Measurements from ENCODE around the gene FMNL2.

Gene FMNL2

GRCh38 chr2:152532241-152532640, 197.3 kb downstream of the FMNL2 start:
- DNase-seq, result no peak

GRCh38 chr2:152534460-152535135, 199.6 kb downstream of the FMNL2 start:
- no peak for DNase-seq

- DNase-seq, result no peak
Observed at GRCh38 chr2:152537081-152537651, 202.2 kb downstream of the FMNL2 start.

GRCh38 chr2:152539424-152539823, 204.4 kb downstream of the FMNL2 start:
- DNase-seq, result no peak

GRCh38 chr2:152541712-152542111, 206.7 kb downstream of the FMNL2 start:
- DNase-seq, result no peak

- no peak for DNase-seq
Observed at GRCh38 chr2:152542337-152542994, 207.5 kb downstream of the FMNL2 start.

- no peak for DNase-seq
Observed at GRCh38 chr2:152542995-152543481, 208.1 kb downstream of the FMNL2 start.

- DNase-seq, result no peak
Observed at GRCh38 chr2:152543717-152544116, 208.7 kb downstream of the FMNL2 start.

- DNase-seq, result no peak
Observed at GRCh38 chr2:152544638-152545037, 209.7 kb downstream of the FMNL2 start.

- no peak for DNase-seq
Observed at GRCh38 chr2:152546230-152546837, 211.4 kb downstream of the FMNL2 start.

GRCh38 chr2:152548111-152548875, 213.3 kb downstream of the FMNL2 start:
- no peak for DNase-seq

- DNase-seq, result no peak
Observed at GRCh38 chr2:152548996-152549395, 214.0 kb downstream of the FMNL2 start.

GRCh38 chr2:152549423-152549822, 214.4 kb downstream of the FMNL2 start:
- DNase-seq, result no peak

- DNase-seq, result no peak
Observed at GRCh38 chr2:152550386-152550785, 215.4 kb downstream of the FMNL2 start.

- no peak for DNase-seq
Observed at GRCh38 chr2:152552888-152553287, 217.9 kb downstream of the FMNL2 start.

- no peak for DNase-seq
Observed at GRCh38 chr2:152553518-152553917, 218.5 kb downstream of the FMNL2 start.

- DNase-seq, result no peak
Observed at GRCh38 chr2:152555048-152555447, 220.1 kb downstream of the FMNL2 start.

- no peak for DNase-seq
Observed at GRCh38 chr2:152556506-152556905, 221.5 kb downstream of the FMNL2 start.

- no peak for DNase-seq
Observed at GRCh38 chr2:152557273-152557888, 222.4 kb downstream of the FMNL2 start.

GRCh38 chr2:152558158-152558984, 223.4 kb downstream of the FMNL2 start:
- DNase-seq, result no peak

GRCh38 chr2:152559008-152559407, 224.0 kb downstream of the FMNL2 start:
- DNase-seq, result no peak

GRCh38 chr2:152560166-152560565, 225.2 kb downstream of the FMNL2 start:
- DNase-seq, result no peak

Measured in CD4-positive, alpha-beta T cell treated with Interleukin-1 beta for 1 hour (primary cell).